NCI-H460 (cell line): ENCODE data around the gene SMPD3. TPM values are rescaled to one million over a fixed set of nuclear protein-coding genes. Genes with fewer than 3 reads are reported as not detected.

Experiments used
- DNase-seq: peaks from one replicate; pipeline ENCODE4 v3.0.0-alpha.2; 2016; ENCODE audit warnings: low read depth; ENCODE audit errors: extremely low read depth
- total RNA-seq: library from RNA; depleted of rRNA; stranded (reverse); fragments of >200 nt; shearing (Covaris generic); gene quantifications from 2 replicates; pipeline ENCODE4 v1.2.3, GENCODE V29; 2014

Gene SMPD3
- total RNA-seq, 1 experiment from 2014 or later: 0.07 TPM

DNA sequence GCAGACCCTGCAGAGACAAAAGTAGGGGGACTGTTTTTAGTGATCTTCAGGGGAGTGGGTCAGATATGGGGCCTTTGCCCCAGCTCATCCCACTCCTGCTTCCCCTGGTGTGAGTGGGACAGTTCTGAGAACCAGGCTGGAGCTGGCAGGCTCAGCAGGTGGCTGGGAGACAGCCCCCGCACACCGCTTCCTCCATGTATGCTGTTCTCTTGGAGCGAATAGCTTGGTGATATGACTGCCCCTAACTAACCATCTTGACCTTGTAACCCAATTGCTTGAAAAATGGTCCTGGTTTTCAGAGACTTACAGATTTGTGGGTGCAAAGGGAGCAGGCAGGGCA, 76.0 kb downstream of the SMPD3 start:
- no peak for DNase-seq

DNA sequence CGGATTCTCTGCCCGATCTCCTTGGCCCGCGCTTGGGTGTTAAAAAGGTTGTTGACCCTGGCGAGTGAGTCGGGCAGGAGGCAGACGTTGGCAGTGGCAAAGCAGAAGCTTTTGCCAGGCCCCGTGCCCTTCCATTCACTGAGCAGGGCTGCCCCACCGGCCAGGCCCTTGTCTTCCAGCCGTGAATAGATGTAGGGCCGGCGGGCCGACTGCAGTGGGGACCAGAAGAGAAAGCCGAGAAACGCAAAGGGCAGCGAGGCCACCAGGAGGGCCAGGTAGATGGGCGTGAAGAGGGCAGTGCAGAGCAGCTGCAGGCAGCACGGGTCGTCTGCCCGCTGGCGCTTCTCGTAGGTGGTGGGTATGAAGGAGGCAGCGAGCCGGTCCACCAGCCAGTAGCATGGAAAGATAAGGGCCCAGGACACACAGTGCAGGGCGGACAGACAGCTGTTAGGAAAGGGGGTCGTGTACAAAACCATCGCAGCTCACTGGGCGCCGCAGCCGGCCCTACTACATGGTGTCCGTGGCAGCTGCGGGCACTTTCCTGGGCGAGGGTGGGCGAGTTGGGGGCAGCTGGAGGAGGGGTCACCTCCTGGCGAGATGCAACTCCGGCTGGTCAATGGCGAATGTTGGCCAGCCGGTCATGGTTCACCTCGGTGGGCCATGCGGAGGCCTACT, 76.5 kb downstream of the SMPD3 start:
- no peak for DNase-seq

DNA sequence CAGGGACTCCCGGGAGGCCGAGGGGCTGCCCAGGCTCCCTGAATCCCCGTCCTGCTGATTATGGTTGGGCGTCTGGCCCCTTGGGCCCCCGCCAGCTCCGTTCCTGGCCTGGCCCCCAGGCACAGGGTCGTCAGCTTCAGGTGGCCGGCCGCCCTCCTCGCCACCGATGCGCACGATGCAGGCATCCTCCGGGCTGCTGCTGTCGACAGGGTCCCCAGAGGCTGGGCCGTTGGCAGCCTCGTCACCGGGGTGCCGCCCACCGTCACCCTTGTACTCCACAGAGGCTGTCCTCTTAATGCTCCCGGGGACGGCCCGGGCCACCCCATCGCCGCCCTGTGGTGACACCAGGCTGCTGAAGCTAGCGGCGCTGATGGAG, 77.0 kb downstream of the SMPD3 start:
- DNase-seq: no peak

DNA sequence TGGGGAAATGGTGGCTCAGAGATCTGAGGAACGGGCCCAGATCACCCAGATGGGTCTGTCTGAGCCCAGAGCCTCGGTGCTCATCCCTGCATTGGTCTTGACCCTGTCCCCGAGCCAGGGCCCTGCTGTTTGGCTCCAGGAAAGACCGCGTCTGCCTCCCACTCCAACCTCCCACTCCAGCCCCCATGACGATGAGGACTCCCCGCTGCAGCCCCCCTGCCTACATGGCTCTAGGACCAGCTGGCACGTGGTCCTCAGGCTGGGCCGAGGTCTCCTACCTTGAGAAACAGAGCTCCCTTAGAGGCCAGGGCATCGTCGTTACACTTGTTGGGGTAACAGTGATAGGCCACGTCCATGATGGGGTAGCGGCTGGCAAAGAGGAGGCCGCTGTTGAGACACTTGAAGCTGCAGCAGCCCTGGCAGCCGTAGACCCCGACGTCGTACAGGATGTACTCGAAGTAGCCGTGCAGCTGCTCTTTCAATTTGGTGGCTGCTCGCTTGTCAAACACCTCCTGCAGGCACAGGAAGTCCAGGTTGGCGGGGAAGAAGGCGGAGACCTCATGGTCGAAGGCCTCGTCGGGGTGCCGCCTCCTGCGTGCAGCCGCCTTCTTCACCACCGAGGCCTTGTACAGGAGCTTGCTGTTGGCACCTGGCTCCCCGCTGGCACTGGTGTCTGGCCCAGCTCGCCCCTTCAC, 77.6 kb downstream of the SMPD3 start:
- DNase-seq: no peak

DNA sequence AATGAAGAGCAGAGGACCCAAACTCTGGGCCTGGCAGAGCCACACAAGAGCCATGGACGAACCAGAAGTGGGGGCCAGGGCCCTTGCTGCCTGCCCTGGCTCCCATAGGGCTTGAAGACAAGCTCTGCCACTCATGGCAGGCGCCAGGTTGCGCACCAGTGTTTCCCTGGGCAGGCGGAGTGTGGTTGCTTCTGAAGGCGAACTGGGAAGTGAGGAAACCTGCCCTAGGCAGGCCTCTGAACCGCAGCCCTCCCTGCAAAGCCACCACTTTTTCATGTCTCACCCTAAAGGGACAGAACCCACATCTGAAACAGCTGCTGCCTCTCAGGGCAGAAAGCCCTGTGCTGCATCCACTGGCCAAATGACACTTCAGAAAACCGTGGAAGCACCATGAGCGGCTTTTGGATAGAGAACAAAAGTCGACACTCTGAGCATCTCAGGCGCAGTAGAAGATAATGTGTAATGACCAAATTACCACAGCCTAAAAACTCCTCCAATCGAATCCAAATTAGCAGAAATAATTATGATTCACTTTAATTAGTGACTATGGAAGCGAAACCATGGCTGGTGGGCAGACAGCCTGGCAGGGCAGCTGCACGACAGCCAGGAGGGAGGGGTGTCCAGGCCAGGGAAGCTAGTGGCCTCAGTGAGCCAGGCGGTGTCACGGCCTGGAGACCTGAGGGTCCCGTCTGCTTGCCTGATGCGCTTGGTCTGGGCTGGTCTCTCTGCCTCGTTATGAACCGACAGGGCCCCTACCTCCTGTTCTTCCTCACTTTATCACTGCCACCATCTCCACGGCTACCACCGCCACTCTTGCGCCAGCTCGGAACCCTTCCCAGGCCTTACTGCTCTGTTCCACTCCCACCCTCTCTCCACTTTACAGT, 78.4 kb downstream of the SMPD3 start:
- no peak for DNase-seq

DNA sequence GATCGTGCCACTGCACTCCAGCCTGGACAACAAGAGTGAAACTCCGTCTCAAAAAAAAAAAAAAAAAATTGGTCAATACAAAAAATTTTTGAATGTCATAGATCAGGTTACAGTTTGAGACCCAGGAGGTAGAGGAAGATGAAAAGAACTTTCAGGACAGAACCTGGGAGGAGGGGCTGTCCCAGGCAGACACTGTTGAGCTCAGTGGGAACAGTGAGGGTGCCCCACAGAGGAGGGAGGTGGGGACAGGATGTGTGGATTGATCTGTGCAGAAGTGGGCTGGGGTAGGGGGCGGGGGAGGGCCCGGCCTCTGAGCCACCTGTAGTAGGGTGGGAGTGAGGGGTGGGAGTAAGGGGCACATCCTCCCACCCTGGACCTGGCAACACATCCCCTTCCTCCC, 79.1 kb downstream of the SMPD3 start:
- DNase-seq: no peak

DNA sequence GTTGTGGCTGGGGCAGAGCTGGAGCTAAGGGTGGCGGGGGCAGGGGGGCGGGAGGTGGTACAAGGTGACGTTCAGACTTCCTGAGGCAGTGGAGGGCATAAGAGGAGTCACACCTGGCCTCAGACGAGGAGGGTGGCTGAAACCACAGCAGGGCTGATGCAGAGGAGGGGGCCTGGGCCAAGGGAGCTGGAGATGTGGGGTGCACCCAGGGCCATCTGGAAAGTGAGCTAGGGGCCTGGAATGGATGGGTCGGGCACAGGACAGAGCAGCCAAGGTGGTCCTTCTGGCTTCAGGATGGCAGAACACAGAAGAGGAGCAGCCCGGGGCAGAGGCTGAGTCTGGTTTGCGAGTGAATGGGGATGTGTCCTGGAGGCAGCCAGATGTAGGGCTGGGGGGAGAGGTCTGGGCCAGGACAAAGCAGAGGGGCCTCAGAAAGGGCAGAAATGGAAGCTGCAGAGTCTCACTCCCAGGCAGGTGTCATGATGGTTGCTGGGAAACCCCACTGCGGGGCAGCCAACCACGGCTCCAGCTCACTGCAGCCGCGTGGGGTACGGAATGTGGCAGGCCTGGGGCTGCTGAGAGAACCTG, 79.9 kb downstream of the SMPD3 start:
- DNase-seq: no peak

DNA sequence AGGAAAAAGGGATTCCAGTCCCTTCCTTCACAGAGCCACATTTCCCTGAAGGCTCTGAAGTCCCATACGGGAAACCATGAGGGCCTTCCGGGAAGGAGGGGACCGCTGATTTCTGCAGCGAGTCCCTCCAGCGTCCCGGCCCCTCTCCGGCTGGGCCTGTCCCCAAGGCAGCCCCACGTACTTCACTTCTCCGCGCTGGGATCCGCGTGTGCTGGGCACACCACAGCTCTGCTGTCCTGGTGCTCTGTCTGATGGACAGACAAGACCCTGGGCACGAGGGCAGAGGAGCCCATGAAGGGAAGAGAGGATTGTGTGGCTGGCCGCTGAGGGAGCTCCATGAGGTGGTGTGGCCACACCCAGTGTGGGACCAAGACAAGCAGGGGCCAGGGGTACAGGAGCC, 80.4 kb downstream of the SMPD3 start:
- DNase-seq: no peak

DNA sequence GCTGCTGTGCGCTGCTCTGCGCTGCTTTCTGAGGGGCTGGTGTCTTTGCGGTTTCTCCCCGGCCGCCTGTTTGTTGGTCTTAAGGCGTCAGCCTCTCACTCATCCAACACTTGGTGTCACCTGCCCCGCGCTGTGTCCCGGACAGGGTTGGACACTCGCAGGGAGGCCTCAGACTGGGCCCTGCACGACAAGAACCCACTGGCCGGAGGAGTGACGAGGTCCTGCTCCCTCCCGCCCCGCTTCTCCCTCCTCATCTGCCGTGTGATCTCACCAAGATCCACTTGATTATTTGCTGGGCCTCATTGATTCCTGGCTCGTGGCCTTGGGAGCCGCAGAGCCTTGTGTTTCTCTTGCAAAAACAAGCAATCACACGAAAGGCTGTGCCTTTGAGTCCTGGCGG, 80.9 kb downstream of the SMPD3 start:
- no peak for DNase-seq

DNA sequence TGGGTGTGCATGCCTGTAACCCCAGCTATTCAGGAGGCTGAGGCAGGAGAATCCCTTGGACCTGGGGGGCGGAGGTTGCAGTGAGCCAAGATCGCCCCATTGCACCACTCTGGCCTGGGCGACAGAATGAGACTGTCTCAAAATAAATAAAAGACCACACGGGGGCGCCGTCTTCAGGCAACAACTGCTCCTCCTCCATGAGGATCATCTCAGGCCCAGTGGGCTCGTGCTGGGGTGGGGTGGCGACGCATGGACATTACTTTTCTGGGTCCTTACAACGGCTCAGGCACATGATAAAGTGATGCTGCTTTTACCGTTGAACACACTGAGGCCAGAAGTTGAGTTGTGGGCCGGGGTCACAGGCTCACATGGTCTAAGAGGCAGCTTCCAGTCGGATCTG, 81.3 kb downstream of the SMPD3 start:
- DNase-seq: peak; percentile 39

DNA sequence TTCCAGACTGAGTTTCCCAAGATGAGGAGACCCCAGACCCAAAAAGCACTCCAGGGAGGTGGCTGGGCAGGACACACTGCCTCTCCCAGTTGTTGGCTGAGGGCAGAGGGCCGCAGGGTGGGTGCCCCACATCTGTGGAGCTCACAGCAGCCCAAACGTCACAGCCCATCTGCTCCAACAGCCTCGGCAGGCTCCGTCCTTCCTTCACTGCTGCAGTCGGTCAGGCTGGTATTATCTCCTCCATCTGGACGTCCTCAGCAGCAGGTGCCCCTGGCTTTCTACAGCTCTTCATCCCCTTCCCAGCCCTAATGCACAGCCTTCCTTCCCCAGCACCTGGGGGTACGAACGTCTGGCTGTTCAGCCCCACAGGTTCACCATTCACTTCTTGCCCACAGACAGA, 82.2 kb downstream of the SMPD3 start:
- DNase-seq: no peak

DNA sequence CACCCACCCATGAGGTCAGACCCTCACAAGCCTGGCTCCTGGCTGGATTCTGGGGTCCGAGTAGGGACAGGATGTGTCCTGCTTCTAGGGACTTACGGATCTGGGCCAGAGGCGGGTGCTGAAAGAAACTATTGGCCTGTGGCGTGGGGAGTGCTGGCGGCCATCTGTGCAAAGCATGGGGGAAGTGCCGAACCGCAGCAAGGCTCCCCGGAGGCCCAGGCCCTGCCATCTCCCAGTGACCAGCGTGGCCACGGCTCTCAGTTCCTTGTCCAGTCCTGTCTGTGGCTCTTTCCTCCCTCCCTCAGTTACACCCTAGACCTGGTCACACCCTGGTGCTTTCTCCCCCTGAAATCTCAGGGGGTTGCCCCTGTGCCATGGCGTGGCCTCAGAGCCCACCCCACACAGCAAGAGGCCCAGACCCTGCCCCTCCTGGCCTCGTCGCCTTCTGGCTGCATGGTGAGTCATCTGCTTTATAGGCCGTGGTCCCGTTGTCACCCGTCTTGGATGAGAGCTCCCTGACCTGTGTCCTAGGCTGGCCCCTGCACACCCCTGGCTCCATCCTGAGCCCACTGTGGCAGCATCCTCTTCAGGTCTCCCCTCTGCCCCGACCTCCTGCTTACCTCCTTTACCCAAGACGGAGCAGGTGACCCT, 83.0 kb downstream of the SMPD3 start:
- no peak for DNase-seq

DNA sequence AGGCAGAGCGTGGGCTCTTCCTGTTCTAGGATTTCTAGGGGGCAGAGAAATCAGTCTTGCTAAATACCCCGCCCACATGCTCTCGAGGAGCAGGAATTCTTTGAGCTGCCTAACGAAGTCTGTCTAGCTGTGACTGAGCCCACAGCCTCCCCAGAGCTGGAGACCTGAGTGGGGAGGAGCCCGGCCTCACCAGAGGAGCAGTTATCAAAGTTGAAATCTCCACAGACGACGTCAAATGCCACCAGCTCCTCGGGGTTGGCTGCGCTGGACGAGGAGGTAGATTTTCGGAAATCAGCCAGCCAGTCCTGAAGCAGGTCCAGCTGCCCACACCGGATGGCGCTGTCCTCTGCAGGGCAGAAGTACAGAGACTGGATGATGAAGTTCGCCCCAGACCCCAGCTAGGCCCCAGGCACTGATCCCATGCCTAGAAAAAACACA, 83.7 kb downstream of the SMPD3 start:
- no peak for DNase-seq

DNA sequence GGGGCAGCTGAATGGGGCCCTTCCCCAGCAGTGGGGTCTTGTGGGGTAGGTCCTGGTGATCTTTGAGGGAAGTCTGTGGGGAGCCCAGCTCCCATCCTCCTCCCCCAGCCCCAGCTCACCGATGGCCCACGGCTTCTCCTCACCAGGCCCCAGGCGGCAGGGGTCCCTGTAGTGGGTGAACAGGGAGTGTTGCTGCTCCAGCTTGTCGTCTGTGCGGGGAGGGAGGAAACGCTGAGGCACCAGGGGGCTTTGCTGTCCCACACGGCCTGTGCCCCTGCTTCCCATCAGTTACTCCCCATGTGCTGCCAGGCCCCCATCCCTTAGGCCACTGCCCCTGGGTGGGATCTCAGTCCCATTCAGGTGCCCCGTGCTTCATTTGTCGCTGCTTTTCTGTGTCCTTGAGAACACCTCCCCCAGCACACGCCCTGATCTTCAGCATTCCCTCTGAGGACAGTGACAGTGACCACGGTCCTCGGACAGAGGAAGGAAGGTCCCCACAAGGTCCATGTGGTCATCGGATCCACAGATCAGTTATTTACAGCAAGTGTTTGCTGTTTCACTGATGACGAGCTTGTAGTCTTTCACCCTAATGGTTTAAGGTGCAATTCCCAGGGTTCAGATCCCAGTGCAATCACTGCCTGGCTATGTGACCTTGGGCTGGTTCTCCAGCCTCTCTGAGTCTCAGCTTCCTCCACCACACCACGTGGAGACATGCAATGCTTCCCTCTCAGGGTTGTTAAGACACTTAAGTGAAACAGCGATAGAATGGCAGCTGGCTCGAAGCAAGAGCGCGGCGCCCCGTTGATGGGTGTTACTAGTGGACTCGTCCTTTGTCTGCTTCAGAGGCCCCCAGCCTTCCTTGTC, 84.4 kb downstream of the SMPD3 start:
- DNase-seq: no peak

DNA sequence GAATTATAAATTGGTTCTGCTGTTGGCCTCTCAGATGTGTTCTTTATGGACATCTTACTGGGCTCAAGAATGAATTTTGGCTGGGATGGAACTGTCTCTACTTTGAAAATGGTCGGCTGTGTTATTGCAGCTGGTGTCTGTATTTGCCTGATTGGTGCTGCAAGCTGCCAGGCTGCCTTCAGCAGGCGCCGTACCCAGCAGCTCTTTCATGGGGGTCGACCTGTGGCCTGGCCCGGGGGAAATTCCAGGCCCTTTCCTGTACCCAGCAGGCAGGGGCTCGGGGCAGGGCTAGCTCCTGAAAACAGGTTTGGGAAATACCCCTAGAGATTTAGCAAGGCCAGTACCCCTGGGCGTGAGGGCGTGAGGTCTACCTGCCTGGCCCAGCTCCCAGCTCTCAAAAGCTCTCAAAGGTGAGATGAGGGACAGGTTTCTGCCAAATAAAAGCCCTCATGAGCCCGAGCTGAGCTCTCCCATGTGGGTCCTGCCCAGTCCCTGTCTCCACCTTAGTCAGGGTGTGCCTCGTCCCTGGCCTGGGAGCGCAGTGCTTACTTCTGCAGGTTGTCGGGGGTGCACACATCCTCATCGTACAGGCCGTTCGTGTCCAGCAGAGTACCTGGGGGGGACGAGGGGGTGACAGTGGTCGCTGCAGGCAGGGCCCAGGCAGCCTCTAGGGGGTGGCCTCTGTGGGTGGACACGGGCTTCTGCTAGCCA, 85.2 kb downstream of the SMPD3 start:
- DNase-seq: no peak

DNA sequence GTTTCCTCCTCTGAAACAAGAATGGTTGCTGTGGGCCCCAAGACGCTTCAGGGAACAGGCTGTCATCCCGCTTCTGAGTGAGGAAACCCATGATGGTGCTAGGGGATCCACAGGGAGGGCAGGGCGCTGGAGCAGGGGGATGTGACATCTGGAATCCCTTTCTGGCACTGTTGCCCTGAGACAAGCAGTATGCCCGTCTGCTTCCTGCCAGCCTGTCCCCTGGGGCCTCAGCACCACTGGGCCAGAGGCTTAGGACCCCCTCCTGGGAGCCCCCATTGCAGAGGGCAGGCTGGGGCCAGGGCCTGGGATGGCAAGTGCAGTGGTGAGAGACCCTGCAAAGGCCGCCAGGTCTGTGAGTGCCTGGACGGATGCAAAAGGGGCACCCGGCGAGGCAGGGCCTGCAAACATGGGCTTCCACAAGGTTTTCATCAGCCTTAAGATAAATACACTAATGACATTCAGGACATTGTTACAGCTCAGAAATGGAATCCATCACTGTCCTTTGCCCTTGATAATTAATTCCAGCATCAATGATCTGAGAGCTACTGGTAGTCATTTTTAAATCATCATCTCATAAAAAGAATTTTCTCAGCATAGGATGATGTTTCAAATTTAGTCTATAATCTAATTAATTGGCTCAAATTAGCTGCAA, 85.9 kb downstream of the SMPD3 start:
- DNase-seq: no peak

DNA sequence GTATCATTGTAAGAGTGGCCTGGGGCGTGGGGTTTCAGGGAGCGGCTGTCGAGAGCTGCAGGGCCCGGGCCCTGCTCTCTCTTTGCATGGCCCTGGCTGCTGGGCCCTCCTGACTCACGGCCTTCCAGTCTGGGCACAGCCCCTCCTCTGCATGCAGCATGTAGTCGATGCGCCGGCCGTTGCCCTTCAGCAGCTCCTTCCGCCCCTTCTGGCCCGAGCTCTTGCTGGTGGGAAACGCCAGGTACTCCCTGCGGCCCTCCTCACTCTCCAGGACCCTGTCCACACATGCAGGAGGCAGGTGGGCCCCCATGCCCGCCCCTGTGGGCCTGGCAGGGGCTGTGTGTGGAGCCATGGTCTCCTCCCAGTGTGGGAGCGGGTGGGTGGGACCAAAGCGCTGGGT, 86.8 kb downstream of the SMPD3 start:
- no peak for DNase-seq

DNA sequence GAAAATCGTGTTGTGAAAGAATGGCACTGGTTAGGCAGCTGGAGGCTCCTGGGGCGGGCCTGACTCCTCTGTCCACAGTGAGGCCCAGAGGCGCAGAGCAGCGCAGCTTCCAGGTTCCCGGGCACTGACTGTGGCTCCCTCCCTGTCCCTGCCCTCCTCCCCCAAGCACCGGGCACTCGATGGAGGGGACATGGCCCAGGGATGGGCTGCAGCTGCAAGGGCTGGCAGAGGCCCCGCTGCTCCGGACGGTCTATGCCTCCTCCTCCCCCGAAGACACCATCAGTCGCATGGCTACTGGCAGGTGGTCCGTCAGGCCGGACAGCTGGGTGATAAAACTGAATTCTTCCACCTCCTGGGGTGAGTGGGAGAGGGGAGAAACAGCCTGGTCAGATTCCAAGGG, 87.4 kb downstream of the SMPD3 start:
- no peak for DNase-seq

DNA sequence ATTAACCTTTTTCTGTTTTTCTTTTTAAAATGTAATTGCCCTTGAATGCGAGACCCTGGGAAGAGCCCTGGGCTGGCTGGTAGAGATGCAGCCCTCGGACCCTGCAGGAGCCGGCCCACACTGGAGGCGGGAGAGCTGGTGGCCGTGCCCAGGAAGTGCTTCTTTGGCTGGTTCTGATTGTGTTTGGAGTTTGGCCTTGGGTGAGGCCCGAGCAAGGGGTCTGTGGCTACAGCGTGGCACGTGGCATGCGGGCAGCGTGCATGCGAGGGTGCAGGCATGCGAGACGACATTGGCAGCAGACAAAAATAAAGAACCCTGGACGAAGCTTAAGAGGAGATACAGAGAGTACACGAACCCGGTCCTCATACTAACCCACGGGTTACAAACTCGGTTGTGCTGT, 87.8 kb downstream of the SMPD3 start:
- no peak for DNase-seq
